Activated T-helper 1 cell treated with anti-CD3 and anti-CD28 coated beads, Interleukin-2, amount 50 U/mL, for 16 hours (primary cell): ENCODE measurements around the gene ZNF317.
A peak's percentile ranks its signal among the peaks of the same experiment; 100 is the strongest.

Source experiments
- DNase-seq, 2 donors: peaks; one replicate each; pipeline ENCODE4 v3.0.0-alpha.2; 2020; ENCODE audit warnings: low read depth in 1 of 2, low spot score in 1 of 2

ZNF317 gene

DNA sequence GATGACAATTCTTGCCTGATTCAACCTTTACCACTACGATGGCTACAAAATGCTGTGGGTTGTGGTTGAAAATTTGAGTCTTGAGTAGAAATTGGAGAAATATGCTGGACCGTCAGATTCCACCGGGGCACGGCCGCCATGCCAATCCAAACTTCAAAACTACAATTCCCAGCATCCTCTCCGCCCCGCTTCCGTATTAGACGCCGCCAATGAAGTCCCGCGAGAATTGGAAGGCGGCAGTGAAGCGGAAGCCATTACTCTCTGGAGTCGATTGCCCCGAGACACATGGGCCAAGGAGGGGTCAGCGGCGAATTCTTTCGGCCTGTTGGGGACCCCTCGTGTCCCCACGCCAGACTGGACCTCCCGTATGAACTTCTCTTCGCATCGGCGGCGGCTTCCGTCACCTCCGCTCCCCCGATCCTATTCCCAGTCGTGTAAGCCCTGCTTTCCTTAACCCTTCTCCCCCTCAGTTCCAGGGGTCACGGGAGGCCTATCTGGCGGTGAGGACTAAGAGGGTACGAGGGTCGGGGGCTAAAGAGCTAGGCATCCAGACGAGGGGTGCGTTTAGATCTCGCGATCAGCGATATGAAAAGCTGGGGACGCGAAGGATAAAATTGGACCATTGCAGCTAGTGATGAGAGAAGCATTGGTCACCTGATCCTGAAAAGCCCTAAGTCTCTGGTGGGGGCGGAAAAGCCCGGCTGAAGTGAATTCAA, at the start of gene ZNF317:
ZNF317 (plus strand) TSS at position 239 of the 716 bp plus-strand sequence. CDS start 15,620 bp downstream, outside the sequence.
- DNase-seq: peak; percentile 72 to 78

DNA sequence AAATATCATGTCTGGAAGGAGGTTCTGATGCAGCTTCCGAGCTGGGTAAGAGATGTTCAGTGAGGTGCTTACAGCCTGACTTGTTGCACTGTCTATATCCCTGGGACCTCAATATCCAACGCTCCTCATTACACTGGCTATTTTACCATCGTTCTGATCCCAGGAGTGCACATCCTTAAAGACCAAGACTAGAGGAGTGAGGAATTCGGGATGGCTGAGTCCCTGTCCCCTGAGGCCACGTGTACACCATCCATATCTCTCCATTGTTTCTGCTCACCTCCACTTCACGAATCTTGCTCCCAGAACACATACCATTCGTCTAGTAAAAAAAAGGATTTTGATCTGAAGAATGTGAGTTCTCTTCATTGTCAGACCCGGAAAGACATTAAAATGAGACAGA, 32.8 kb upstream of the ZNF317 start, which contains the start of gene OR7G2:
OR7G2 (minus strand) TSS at position 101 of the 400 bp plus-strand sequence. CDS start 4,232 bp downstream, outside the sequence.
- DNase-seq: no peak

DNA sequence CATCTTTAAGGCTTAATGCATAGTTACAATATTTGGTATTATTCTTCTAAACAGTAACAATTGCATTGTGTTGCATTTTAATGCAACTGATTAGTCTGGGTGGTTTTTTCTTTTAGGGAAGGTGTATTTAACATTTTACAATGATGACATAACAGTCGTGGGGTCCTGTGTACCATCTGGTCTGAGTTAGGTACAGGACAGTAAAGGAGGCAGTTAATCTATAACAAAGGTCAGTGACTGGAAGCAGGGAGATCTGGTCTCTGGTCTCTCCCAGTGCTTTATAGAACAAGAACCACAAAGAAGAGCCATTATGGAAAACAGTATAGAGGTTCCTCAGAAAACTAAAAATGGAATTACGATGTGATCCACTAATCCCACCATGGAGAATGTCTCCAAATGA, 30.2 kb upstream of the ZNF317 start:
- no peak for DNase-seq

DNA sequence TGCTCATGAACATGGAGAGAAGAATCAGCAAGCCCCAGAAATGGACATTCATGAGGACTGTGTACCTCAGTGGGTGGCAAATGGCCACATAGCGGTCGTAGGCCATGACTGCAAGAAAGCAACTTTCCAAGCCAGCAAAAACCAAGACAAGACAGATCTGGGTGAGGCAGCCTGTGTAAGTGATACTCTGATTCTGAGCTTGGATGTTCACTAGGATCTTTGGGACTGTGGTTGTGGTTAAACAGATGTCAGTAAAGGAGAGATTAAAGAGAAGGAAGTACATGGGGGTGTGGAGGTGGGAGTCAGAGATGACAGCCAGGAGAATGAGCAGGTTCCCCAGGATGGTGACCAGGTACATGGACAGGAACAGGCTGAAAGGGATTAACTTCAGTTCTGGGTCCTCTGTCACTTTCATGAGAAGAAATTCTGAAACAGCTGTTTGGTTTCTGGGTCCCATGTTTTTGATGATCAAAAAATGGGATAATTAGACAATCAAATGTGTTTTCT, 24.8 kb upstream of the ZNF317 start, which contains the start of gene OR7G1:
OR7G1 (minus strand) TSS at position 457 of the 507 bp plus-strand sequence; CDS start at position 457, 0 bp downstream.
- DNase-seq: no peak

DNA sequence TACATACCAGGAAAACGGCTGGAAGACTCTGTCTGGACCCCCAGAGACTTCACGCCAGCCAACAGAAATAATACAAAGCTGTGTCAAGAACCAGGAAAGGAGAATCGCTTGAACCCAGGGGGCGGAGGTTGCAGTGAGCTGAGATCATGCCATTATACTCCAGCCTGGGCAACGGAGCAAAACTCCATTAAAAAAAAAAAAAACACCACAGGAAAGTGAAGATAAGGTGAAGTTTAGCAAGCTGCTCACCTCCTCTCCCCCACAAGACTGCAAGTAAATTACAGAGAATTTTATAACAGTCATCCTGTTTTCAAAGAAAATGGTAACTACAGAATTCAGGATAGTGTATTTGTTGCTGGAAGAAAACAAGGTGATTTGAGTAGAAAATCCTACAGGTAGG, 23.6 kb upstream of the ZNF317 start:
- no peak for DNase-seq

DNA sequence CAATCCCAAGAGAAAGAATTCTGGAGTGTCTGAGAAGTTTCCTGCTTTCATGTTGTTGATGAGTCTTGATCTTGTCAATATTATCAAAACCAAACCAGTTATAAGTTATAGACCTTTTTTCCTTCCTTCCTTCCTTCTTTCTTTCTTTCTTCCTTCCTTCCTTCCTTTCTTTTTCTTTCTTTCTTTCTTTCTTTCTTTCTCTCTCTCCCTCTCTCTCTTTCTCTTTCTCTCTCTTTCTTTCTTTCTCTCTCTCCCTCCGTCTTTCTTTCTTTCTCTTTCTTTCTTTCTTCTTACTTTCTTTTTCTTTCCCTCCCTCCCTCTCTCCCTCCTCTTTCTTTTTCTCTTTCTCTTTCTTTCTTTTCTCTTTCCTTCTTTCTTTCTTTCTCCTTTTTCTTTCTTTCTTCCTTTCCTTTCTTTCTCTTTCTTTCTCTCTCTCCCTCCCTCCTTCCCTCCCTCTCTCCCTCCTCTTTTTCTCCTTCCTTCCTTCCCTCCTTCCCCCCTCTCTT, 13.2 kb upstream of the ZNF317 start, which contains the start of gene OR7G3:
OR7G3 (minus strand) TSS at position 51 of the 506 bp plus-strand sequence; CDS start at position 51, 0 bp downstream.
- DNase-seq: no peak

DNA sequence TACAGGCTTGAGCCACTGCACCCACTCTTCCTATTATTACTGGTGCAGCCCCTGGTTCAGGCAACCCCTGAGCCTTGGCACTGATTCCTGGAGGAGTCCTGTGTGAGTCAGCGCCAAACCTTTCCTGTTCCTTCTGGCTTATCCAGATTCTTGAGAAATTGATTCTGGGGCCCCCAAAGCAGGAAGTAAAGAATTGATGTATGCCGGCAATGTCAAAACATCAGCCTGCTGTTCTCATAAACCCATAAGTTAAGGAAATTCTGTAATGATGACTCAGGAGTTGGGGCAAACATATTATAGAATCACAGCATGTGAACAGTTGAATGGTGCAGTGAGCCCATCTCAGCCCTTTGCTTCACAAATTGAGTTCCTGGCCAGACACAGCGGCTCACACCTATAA, 12.0 kb upstream of the ZNF317 start:
- no peak for DNase-seq

DNA sequence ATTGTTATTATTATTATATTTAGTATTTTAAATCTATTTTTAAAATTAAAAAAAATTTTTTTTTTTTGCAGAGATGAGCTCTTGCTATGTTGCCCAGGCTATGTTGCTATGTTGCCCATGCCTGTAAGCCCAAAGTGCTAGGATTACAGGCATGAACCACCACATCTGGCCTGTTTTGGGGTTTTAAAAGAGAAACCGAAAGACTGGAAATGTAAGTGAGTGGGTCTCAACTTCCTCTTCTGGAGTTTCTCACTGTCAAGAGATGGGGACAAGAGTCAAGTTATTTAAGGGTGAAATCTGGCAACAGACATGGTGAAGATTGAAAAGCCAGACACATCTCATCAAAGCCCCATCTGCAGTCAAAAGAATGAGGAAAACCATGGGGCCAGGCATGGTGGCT, 9.2 kb upstream of the ZNF317 start:
- DNase-seq: no peak

DNA sequence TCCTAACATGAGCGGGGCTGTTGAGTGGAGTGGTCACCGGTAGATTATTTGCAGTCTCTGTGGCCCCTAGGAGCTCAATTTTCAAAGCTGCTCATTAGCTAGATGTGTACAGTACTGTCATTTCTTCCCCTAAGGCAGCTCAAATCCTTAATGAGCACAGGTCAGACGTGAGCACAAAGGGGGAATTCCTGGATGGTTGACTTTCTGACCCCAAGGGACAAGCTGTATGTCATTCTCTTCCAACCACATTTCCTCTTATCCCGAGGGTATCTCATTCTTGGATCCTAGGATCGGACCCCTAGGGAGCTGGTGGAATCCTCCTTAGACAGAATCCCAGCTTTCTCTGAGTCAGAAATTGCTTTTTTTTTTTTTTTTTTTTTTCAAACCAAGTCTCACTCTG, 7.8 kb upstream of the ZNF317 start:
- no peak for DNase-seq

DNA sequence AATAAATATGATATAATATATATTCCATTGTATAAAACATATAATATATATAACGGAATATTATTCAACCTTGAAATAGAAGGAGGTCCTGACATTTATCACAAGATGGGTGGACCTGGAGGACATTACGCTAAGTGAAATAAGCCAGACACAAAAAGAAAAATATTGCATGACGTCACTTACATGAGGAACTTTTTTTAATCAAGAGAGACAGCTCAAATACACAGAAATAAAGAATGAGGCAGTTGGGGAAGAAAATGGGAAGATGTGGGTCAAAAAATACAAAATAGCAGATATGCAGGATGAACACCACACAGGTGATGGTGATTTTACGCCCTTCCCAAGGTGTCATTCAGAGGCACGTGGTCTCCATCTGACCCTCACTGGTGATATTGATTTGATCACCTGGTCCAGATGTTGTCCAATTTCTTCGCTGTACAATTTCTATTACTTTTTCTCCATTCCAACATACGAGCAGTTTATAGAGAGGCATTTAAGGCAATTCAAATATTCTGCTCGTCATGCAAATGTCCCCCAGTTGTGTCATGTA, 513 bp upstream of the ZNF317 start:
- no peak for DNase-seq

DNA sequence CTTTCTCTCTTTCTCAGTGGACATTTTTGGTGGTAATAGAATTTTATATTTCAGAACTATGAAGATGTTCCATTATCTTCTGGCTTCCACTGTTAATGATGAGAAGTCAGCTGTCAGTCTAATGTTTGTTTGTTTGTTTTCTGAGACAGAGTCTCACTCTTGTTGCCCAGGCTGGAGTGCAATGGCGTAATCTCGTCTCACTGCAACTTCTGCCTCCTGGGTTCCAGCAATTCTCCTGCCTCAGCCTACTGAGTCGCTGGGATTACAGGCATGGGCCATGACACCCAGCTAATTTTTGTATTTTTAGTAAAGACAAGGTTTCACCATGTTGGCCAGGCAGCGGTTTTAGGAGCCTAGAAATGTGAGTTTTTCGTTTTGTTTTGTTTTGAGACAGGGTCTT, 4.7 kb downstream of the ZNF317 start:
- DNase-seq: no peak

DNA sequence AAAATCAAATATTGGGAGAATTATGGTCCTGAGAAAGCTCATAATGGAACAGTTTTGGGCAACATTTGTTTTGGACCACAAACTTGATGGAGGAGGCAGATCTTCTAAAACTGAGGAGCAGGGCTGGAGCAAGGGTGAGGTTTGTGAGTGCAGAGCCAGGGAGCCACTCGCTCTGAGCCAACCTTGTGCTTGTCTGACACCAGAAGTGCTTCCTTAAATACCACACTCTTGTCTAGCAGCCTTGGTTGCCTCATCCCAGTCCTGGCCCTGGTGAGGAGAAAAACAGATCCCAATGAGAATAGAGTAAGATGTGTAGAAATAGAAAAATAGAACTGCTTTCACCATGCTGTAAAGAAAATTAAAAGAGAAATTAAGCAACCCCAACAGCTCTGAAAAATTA, 6.7 kb downstream of the ZNF317 start:
- no peak for DNase-seq

DNA sequence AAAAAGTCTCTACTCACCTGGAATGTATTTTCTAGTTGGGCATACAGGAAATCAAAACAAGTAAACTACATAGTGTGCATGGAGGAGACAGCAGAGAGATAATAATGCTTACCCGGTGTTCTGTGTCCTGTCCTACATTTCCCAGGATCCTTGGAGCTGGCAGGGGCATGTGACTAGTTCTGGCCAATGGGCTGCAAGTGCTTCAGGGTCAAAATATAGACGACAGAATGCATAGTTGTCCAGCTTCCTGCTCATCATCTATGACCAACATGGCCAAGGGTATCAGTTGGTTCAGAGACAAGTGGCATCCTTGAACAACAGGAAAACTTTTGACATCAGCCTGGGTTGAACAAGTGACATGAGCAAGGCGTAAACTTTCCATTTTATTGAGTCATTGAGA, 8.5 kb downstream of the ZNF317 start:
- DNase-seq: no peak

DNA sequence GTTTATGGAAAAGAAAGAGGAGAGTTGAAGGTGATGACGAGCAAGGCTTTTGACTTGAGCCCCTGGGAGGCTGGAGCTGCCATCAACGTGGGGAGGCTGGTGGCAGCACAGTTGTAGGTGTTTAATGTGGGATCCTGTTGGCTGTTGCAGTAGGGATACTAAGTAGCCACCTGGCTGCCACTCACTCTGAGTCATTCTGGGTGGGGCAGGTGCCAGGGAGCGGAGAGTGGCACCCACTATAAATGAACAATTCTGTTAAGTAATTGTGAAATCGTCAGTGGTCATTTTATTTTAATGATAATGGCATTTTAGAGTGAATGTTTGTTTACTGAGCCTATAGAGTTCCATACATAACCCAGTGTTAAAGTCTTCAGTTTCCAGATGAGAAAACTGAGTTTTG, 9.8 kb downstream of the ZNF317 start:
- no peak for DNase-seq

DNA sequence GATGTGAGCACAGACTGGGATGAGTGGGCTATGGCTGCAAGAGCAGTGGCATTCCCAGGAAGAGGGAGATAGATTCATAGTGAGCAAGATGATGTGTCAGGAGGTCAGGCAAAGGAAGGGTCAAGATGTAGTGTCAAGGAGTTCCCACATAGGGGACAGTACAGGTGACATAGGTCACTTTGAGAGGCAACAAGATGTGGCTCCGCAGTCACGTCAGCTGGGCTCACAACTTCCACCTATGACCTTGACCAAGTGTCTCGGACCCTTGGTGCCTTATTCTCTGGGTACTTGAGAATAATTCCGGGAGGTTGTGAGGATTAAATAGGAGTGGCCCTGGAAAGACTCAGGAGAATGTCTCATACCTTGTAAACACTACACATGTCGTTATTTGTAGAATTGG, 10.5 kb downstream of the ZNF317 start:
- DNase-seq: no peak

DNA sequence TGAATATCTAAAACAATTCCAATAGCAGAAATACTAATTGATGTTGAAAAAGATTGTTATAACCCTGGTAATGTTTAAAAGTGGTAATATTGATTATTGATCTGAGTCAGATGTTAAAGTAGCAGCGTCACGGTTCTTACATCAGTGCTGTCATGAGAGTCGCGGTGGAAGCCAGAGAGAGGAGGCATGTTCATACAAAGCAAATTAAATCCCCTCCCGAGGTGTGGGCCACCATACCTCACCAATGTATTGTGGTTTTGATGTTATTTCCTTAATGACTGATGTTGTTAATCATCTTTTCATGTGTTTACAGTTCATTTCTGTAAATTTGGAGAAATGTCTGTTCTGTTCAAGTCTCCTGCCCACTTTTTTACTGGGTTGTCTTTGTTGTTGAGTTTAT, 11.2 kb downstream of the ZNF317 start:
- DNase-seq: no peak

DNA sequence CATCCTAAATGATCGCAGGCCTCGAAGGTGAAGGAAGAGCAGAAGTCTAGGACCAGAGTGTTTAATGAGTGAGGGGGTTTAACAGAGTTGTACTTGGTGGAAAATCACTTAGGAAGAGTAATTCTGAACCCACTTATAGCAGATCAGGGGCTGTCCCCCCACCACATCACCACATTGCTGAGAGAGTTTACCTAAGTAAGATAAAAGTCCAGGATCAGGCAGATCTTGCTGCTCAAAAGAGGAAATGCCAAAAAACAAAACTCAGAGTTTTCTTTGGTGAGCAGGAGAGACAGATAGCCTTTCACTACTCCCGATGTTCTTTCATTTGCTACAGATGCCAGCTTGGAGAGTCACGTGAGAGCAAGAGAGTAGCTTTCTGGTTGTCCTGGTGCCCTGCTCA, 15.4 kb downstream of the ZNF317 start:
- no peak for DNase-seq

DNA sequence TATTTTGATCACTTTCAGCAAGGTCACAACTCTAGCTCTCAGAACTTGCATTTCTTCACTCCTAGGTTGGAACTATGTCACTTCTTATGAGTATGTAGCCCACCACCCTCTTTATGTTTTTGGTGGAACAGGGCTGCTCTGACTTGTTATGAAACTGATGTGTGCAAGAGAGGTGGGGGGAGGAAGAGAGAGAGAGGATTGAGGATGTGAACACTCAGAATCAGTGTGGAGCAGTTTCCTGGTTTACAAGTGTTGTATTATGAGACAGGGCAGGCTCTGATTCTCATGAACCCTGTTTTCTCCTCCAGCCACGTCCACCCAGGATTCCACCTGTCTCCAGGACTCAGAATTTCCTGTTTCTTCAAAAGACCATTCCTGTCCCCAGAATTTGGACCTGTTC, 16.1 kb downstream of the ZNF317 start:
- no peak for DNase-seq

DNA sequence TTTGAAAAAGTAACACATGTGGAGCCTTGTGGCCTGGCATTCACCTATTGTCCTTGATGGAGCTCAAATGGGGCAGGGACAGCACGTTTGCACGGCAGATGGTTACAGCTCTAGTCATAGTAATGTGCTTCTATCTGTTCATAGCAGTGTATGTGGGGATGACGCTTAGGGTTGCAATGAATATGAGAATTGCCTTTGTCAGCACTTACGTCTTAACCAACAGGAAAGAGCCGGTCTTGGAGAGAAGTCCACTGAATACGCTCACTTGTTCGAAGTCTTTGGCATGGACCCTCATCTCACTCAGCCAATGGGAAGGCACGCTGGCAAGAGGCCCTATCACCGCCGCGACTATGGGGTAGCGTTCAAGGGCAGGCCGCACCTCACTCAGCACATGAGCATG, 19.7 kb downstream of the ZNF317 start:
- DNase-seq: no peak

DNA sequence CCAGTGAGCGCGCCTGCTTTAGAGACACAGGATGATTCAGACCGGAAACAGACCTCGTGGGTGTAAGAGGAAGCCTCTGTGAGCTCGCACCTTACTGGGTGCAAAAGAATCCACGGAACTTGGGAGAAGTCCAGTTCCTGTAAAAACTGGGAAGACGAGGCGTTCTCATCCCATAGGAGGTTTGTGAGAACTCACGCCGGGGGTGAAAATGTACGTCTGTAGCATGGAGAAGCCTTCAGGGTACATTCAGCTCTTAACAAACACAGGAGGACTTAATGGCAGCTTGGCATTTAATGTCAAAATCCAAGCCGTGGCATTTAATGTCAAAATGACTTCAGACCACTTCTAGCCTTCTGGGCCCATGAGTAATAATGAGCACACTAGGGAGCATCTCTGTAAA, 21.2 kb downstream of the ZNF317 start:
- no peak for DNase-seq

DNA sequence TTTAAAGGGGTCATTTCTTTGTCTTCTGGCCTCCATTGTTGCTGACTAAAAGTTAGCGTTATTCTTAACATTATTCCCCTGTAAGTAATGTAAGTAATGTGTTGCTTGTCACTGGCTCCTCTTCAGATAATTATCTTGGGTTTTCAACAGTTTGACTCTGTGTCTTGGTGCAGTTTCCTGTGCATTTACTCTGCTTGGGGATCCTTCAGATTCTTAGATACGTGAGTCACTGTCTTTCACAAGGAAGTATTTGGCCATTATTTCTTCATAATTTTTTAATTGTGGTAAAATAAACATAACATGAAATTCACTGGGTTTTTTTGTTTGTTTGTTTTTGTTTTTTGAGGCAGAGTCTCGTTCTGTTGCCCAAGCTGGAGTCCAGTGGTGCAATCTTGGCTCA, 25.1 kb downstream of the ZNF317 start:
- no peak for DNase-seq

DNA sequence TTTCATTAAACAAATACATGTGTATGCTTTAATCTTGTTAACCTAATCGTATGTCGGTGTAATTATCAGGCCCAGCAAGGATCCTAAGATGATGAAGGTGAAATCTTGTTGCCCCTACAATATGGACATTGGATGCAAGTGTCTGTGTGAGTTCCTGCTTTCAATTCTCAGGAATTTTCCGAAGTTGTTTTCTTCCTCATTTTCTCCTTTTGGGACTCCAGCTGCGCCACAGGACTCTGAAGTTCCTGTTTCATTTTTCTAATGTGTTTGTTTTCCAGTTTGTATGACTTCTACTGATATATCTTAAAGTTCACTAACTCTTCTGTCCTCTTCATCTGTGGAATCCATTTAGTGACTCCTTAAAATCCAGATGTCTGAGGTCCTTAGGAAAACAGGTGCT, 26.6 kb downstream of the ZNF317 start:
- DNase-seq: no peak
